K562 (cell line): ENCODE measurements around the gene BSPRY. TPM values are rescaled to one million over a fixed set of nuclear protein-coding genes. Genes with fewer than 3 reads are reported as not detected.

Experiments
- BCL6 ChIP-seq: fragments of 250-450 bp; sonication (Bioruptor Pico); IDR thresholded peaks from 2 replicates; pipeline ENCODE4 v1.4.0; 2020
- CCNT2 ChIP-seq: IDR thresholded peaks from 2 replicates; pipeline ENCODE4 v1.6.1; 2011; ENCODE audit warnings: borderline replicate concordance, low read depth, mild to moderate bottlenecking, moderate library complexity, mixed read lengths, low read length; ENCODE audit not compliant: insufficient read length; ENCODE audit errors: extremely low read depth
- CSDE1 ChIP-seq, 2 experiments: fragments of 450-650 bp; IDR thresholded peaks; 2 replicates each; pipeline ENCODE4 v1.6.1; 2016; ENCODE audit warnings: mild to moderate bottlenecking in 1 of 2
- CTBP1 ChIP-seq: fragments of 450-650 bp; IDR thresholded peaks from 2 replicates; pipeline ENCODE4 v1.6.1; 2016; ENCODE audit warnings: borderline replicate concordance
- MTA2 ChIP-seq: fragments of 450-650 bp; IDR thresholded peaks from 2 replicates; pipeline ENCODE4 v1.6.1; 2016; ENCODE audit warnings: low read depth
- PBX2 ChIP-seq, 2 experiments: IDR thresholded peaks in 1 of 2; conservative IDR thresholded peaks in 1 of 2; 2 replicates each; pipeline ENCODE4 v1.6.1; 2016; ENCODE audit warnings: low read depth in 2 of 2, mild to moderate bottlenecking in 1 of 2, missing compliant biosample characterization in 1 of 2, missing genetic modification characterization in 1 of 2, moderate library complexity in 1 of 2
- ZNF318 ChIP-seq, 2 experiments: fragments of 450-650 bp; IDR thresholded peaks; 2 replicates each; pipeline ENCODE4 v1.6.1; 2016; ENCODE audit warnings: mild to moderate bottlenecking in 2 of 2, borderline replicate concordance in 1 of 2, low read depth in 1 of 2, moderate library complexity in 1 of 2
- ZNF395 ChIP-seq: fragments of 200-800 bp; sonication (Bioruptor generic); IDR thresholded peaks from 2 replicates; pipeline ENCODE4 v1.6.1; 2017; ENCODE audit warnings: missing genetic modification characterization, missing compliant biosample characterization
- ZNF644 ChIP-seq: fragments of 200-800 bp; sonication (Bioruptor generic); IDR thresholded peaks from 2 replicates; pipeline ENCODE4 v1.6.1; 2016; ENCODE audit warnings: low read depth, missing genetic modification characterization, missing compliant biosample characterization
- ZNF780A ChIP-seq: fragments of 250-450 bp; sonication (Bioruptor Pico); IDR thresholded peaks from 2 replicates; pipeline ENCODE4 v1.5.0; 2021; ENCODE audit warnings: mild to moderate bottlenecking
- polyA plus RNA-seq, 8 experiments: library from polyadenylated mRNA; depleted of rRNA in 4 of 8; stranded (reverse) in 5 of 8; unstranded in 3 of 8; fragments of >200 nt; fragmentation: Nextera tagmentation in 2 of 8; fragmentation: Illumina TruSeq in 1 of 8; extraction: Ambion mirVana in 2 of 8; extraction: Trizol in 1 of 8; gene quantifications; 2 replicates each; pipeline versions ENCODE4 v1.2.1 to v1.2.3, GENCODE V29; 2011 to 2014; ENCODE audit warnings: inconsistent platforms in 1 of 8, missing spikeins in 1 of 8
- total RNA-seq, 7 experiments: library from RNA; depleted of rRNA in 6 of 7; stranded (reverse); fragments of >200 nt in 6 of 7; fragmentation: Illumina TruSeq in 2 of 7; extraction: Trizol in 2 of 7; gene quantifications; 2 replicates each; pipeline versions ENCODE4 v1.2.1 to v1.2.3, GENCODE V29; 2011 to 2021; ENCODE audit warnings: low replicate concordance in 1 of 7

The BSPRY gene
- total and polyA plus RNA-seq, 9 of the 15 experiments (the other 6 are each of a cell fraction or from before 2014, with no cell fraction given): 0.07 to 0.67 (median 0.18) TPM

GRCh38 chr9:113343732-113344231, 5.6 kb upstream of the BSPRY start (continued):
- no peak for TF ChIP-seq ZNF395
- no peak for TF ChIP-seq ZNF780A (CRISPR knock-in tag)
- no peak for TF ChIP-seq PBX2 (CRISPR knock-in tag; IDR thresholded peaks at IDR 0.05; ENCODE audit: low read depth)
- TF ChIP-seq PBX2 (tag; conservative IDR thresholded peaks at IDR 0.05; ENCODE audit: low read depth): peak; percentile 67
- no peak for TF ChIP-seq CSDE1 (IDR thresholded peaks at IDR 0.05)
- TF ChIP-seq MTA2: no peak
- no peak for TF ChIP-seq ZNF318 (IDR thresholded peaks at IDR 0.05; ENCODE audit: borderline replicate concordance in 1 of 2, low read depth in 1 of 2)
- TF ChIP-seq CTBP1: peak; percentile 51; the same call in 1 of the 2 replicates
- TF ChIP-seq BCL6 (CRISPR knock-in tag): no peak
- TF ChIP-seq ZNF644 (tag): no peak
- no peak for TF ChIP-seq CCNT2
